MM.1S (cell line): ENCODE results near the gene CTSZ.

Experiments used
- DNase-seq: peaks from one replicate; pipeline ENCODE4 v3.0.0-alpha.2; 2015
- H2AFZ ChIP-seq: fragments of 300-600 bp; sonication (generic); 2 replicates; pipeline ENCODE4 v1.6.0; 2016; ENCODE audit warnings: antibody characterized with exemption, low read length
- H3F3A ChIP-seq: fragments of 300-600 bp; sonication (generic); 2 replicates; pipeline ENCODE4 v1.6.1; 2016; ENCODE audit warnings: mild to moderate bottlenecking, antibody characterized with exemption, low read length, moderate library complexity, mixed read lengths; ENCODE audit not compliant: insufficient read depth
- H3K27ac ChIP-seq: fragments of 300-600 bp; sonication (generic); 2 replicates; pipeline ENCODE4 v1.5.1; 2016; ENCODE audit warnings: mild to moderate bottlenecking, low read length
- H3K27me3 ChIP-seq: fragments of 300-600 bp; sonication (generic); replicated peaks from 2 replicates; pipeline ENCODE4 v1.6.0; 2016; ENCODE audit warnings: low read length; ENCODE audit not compliant: insufficient read depth
- H3K36me3 ChIP-seq: fragments of 300-600 bp; sonication (generic); replicated peaks from 2 replicates; pipeline ENCODE4 v1.6.1; 2016; ENCODE audit warnings: mild to moderate bottlenecking, low read length, mixed read lengths; ENCODE audit not compliant: insufficient read depth
- H3K4me1 ChIP-seq: fragments of 300-600 bp; sonication (generic); 2 replicates; pipeline ENCODE4 v1.6.1; 2016; ENCODE audit warnings: low read length, mixed read lengths
- H3K4me2 ChIP-seq: fragments of 300-600 bp; sonication (generic); 2 replicates; pipeline ENCODE4 v1.6.0; 2016; ENCODE audit warnings: low read depth, low read length
- H3K4me3 ChIP-seq: fragments of 300-600 bp; sonication (generic); 2 replicates; pipeline ENCODE4 v1.5.1; 2016; ENCODE audit warnings: low read length, mixed read lengths
- H3K79me2 ChIP-seq: fragments of 300-600 bp; sonication (generic); 2 replicates; pipeline ENCODE4 v1.6.1; 2016; ENCODE audit warnings: mixed run types, low read length, mixed read lengths
- H3K9ac ChIP-seq: fragments of 300-600 bp; sonication (generic); 2 replicates; pipeline ENCODE4 v1.6.1; 2016; ENCODE audit warnings: low read length, mixed read lengths
- H3K9me2 ChIP-seq: fragments of 300-600 bp; sonication (generic); replicated peaks from 2 replicates; pipeline ENCODE4 v1.6.1; 2016; ENCODE audit warnings: mild to moderate bottlenecking, low read length, mixed read lengths; ENCODE audit not compliant: insufficient read depth
- H3K9me3 ChIP-seq: fragments of 300-600 bp; sonication (generic); replicated peaks from 2 replicates; pipeline ENCODE4 v1.6.1; 2016; ENCODE audit warnings: mild to moderate bottlenecking, low read length, mixed read lengths; ENCODE audit not compliant: insufficient read depth
- H4K20me1 ChIP-seq: fragments of 300-600 bp; sonication (generic); 2 replicates; pipeline ENCODE4 v1.6.1; 2016; ENCODE audit warnings: mild to moderate bottlenecking, low read length, moderate library complexity, mixed read lengths; ENCODE audit not compliant: insufficient read depth
- CTCF ChIP-seq: fragments of 300-600 bp; sonication (generic); IDR thresholded peaks from 2 replicates; pipeline ENCODE4 v1.5.1; 2016; ENCODE audit warnings: antibody characterized with exemption, low read length, mixed read lengths
- EZH2 ChIP-seq: fragments of 300-600 bp; sonication (generic); optimal IDR thresholded peaks from 2 replicates; pipeline ENCODE3; 2017; ENCODE audit warnings: low read depth, mild to moderate bottlenecking, antibody characterized with exemption, low read length, mixed read lengths
- EZH2phosphoT487 ChIP-seq: fragments of 300-600 bp; sonication (generic); IDR thresholded peaks from 2 replicates; pipeline ENCODE4 v1.6.1; 2018; ENCODE audit warnings: antibody characterized with exemption, low read length

CTSZ gene

GRCh38 chr20:59004493-59004762 is 2.6 kb downstream of the CTSZ start:
- H3K36me3 ChIP-seq, result no peaks in the 10 kb centered on the region
- H3K4me2 ChIP-seq, result peak overlapping the region; percentile 96
- H4K20me1 ChIP-seq, result no peaks in the 10 kb centered on the region
- H3K4me3 ChIP-seq, result peak overlapping the region; percentile 7; the same call in 1 of the 2 replicates
- TF ChIP-seq CTCF (no peak), EZH2 (no peak), EZH2phosphoT487 (no peak)
- no peak for DNase-seq
- peaks cover 23% of the 10 kb centered on the region for H3F3A ChIP-seq
- no peaks in the 10 kb centered on the region for H3K79me2 ChIP-seq
- H3K9me2 ChIP-seq, result no peaks in the 10 kb centered on the region
- no peaks in the 10 kb centered on the region for H3K27me3 ChIP-seq
- H3K4me1 ChIP-seq, result peaks cover 33% of the 10 kb centered on the region
- H3K9ac ChIP-seq, result peak overlapping the region; percentile 5; the same call in 1 of the 2 replicates
- no peak overlapping the region for H2AFZ ChIP-seq
- no peaks in the 10 kb centered on the region for H3K9me3 ChIP-seq
- H3K27ac ChIP-seq, result peak overlapping the region; percentile 58; the same call in 1 of the 2 replicates

GRCh38 chr20:59003836-59004492 is 3.1 kb downstream of the CTSZ start:
- Histone ChIP-seq H3K27ac (peak overlapping the region; percentile 58; the same call in 1 of the 2 replicates), H3K4me1 (peaks cover 33% of the 10 kb centered on the region), H3K9me3 (no peaks in the 10 kb centered on the region), H3F3A (peaks cover 23% of the 10 kb centered on the region), H4K20me1 (no peaks in the 10 kb centered on the region), H2AFZ (no peak overlapping the region), H3K36me3 (no peaks in the 10 kb centered on the region), H3K9ac (peak overlapping the region; percentile 5; the same call in 1 of the 2 replicates), H3K4me2 (peak overlapping the region; percentile 96), H3K4me3 (peak overlapping the region; percentile 7; the same call in 1 of the 2 replicates), H3K9me2 (no peaks in the 10 kb centered on the region), H3K79me2 (no peaks in the 10 kb centered on the region), H3K27me3 (no peaks in the 10 kb centered on the region)
- TF ChIP-seq CTCF, result no peak
- no peak for TF ChIP-seq EZH2phosphoT487
- TF ChIP-seq EZH2, result no peak
- no peak for DNase-seq

GRCh38 chr20:59002874-59003399 is 4.1 kb downstream of the CTSZ start:
- Histone ChIP-seq H3K9ac (no peak overlapping the region), H3K27ac (no peak overlapping the region), H3K4me1 (peaks cover 33% of the 10 kb centered on the region), H3K4me2 (no peak overlapping the region), H3F3A (peaks cover 23% of the 10 kb centered on the region), H3K9me2 (no peaks in the 10 kb centered on the region), H3K27me3 (no peaks in the 10 kb centered on the region), H3K4me3 (no peak overlapping the region), H4K20me1 (no peaks in the 10 kb centered on the region), H3K79me2 (no peaks in the 10 kb centered on the region), H3K9me3 (no peaks in the 10 kb centered on the region), H3K36me3 (no peaks in the 10 kb centered on the region), H2AFZ (no peak overlapping the region)
- no peak for TF ChIP-seq EZH2phosphoT487
- TF ChIP-seq EZH2, result no peak
- no peak for TF ChIP-seq CTCF
- DNase-seq, result no peak
